Neural progenitor cell (in vitro differentiated cells): ENCODE data around the gene SPTBN1. TPM values are rescaled to one million over a fixed set of nuclear protein-coding genes. Genes with fewer than 3 reads are reported as not detected.
A peak's percentile ranks its signal among the peaks of the same experiment; 100 is the strongest.

Source experiments
- DNase-seq: peaks from one replicate; pipeline ENCODE4 v3.0.0-alpha.2; 2016; ENCODE audit warnings: low spot score
- H2AFZ ChIP-seq: fragments of 200-600 bp; sonication (generic); replicated peaks from 2 replicates; pipeline ENCODE4 v1.6.1; 2016; ENCODE audit warnings: antibody characterized with exemption
- H3F3A ChIP-seq: fragments of 200-600 bp; sonication (generic); 2 replicates; pipeline ENCODE4 v1.6.1; 2016; ENCODE audit warnings: antibody characterized with exemption, low read depth
- H3K27ac ChIP-seq: fragments of 200-600 bp; sonication (generic); 2 replicates; pipeline ENCODE4 v1.5.1; 2016; ENCODE audit warnings: mild to moderate bottlenecking
- H3K27me3 ChIP-seq: fragments of 200-600 bp; sonication (generic); 2 replicates; pipeline ENCODE4 v1.6.1; 2016; ENCODE audit warnings: mild to moderate bottlenecking, moderate library complexity
- H3K36me3 ChIP-seq: fragments of 200-600 bp; sonication (generic); 2 replicates; pipeline ENCODE4 v1.5.1; 2016
- H3K4me1 ChIP-seq: fragments of 200-600 bp; sonication (generic); 2 replicates; pipeline ENCODE4 v1.6.1; 2016; ENCODE audit warnings: mixed run types
- H3K4me2 ChIP-seq: fragments of 200-600 bp; sonication (generic); 2 replicates; pipeline ENCODE4 v1.6.1; 2016
- H3K4me3 ChIP-seq: fragments of 200-600 bp; sonication (generic); 2 replicates; pipeline ENCODE4 v1.5.1; 2016
- H3K79me2 ChIP-seq: fragments of 200-600 bp; sonication (generic); 2 replicates; pipeline ENCODE4 v1.6.1; 2016; ENCODE audit warnings: low read depth
- H3K9ac ChIP-seq: fragments of 200-600 bp; sonication (generic); 2 replicates; pipeline ENCODE4 v1.6.1; 2016
- H3K9me3 ChIP-seq: fragments of 200-600 bp; sonication (generic); 2 replicates; pipeline ENCODE4 v1.5.1; 2016; ENCODE audit warnings: low read depth
- H4K20me1 ChIP-seq: fragments of 200-600 bp; sonication (generic); 2 replicates; pipeline ENCODE4 v1.6.1; 2016; ENCODE audit warnings: low read depth
- H3K27ac Mint-ChIP-seq: 3 replicates; pipeline ENCODE4 v1.8.0; 2021; ENCODE audit warnings: mixed read lengths
- H3K27me3 Mint-ChIP-seq: 2 replicates; pipeline ENCODE4 v1.8.0; 2022; ENCODE audit warnings: low read depth, mild to moderate bottlenecking, inconsistent platforms, moderate library complexity, mixed read lengths; ENCODE audit not compliant: insufficient read depth
- H3K36me3 Mint-ChIP-seq: 3 replicates; pipeline ENCODE4 v1.8.0; 2021; ENCODE audit warnings: mixed read lengths
- H3K4me1 Mint-ChIP-seq: 3 replicates; pipeline ENCODE4 v1.8.0; 2021; ENCODE audit warnings: mixed read lengths
- H3K4me3 Mint-ChIP-seq: 3 replicates; pipeline ENCODE4 v1.8.0; 2021; ENCODE audit warnings: mild to moderate bottlenecking, moderate library complexity, mixed read lengths
- H3K9me3 Mint-ChIP-seq: 3 replicates; pipeline ENCODE4 v1.8.0; 2020; ENCODE audit warnings: mixed read lengths
- CTCF ChIP-seq: fragments of 200-600 bp; sonication (generic); IDR thresholded peaks from 2 replicates; pipeline ENCODE4 v1.5.1; 2017; ENCODE audit warnings: antibody characterized with exemption, mild to moderate bottlenecking
- EZH2 ChIP-seq: fragments of 200-600 bp; sonication (generic); IDR thresholded peaks from 2 replicates; pipeline ENCODE4 v1.6.1; 2017; ENCODE audit warnings: antibody characterized with exemption, mild to moderate bottlenecking, moderate library complexity
- EZH2phosphoT487 ChIP-seq: fragments of 200-600 bp; sonication (generic); IDR thresholded peaks from 2 replicates; pipeline ENCODE4 v1.6.1; 2017; ENCODE audit warnings: antibody characterized with exemption
- total RNA-seq: library from RNA; depleted of rRNA; stranded (reverse); fragments of >200 nt; gene quantifications from 2 replicates; pipeline ENCODE4 v1.2.3, GENCODE V29; 2015; ENCODE audit warnings: low replicate concordance

Gene SPTBN1
- total RNA-seq, 1 donor from 2014 or later = 94.2 TPM

DNA sequence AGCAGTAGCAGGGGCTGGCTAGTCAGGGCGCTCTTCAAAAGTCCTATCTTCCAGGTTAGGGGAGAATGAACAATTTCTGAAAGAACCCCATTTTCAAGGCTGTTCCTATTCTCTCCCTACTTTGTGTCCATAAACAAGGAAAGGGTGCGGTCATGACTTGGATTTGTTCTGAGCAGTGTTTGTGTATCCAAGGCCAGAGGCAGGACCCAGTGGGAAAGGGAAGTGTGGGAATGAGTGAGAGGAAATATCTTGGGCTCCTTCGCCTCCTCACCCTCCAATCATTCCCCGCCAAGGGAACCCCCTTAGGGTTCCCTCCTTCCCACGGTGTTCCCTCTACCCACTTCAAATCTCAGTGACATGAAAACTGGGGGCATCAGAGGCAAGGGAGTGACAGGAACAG is 25.5 kb upstream of the SPTBN1 start:
- Histone ChIP-seq H3K36me3 (no peaks in the 10 kb centered on the region), H3K9ac (no peak overlapping the region), H3K27me3 (no peaks in the 10 kb centered on the region), H3K4me3 (no peak overlapping the region), H3K27ac (no peak overlapping the region), H3K4me1 (peaks cover 10% of the 10 kb centered on the region), H3K9me3 (no peaks in the 10 kb centered on the region), H3K4me2 (no peak overlapping the region), H4K20me1 (no peaks in the 10 kb centered on the region), H2AFZ (no peak overlapping the region), H3K79me2 (no peaks in the 10 kb centered on the region), H3F3A (no peaks in the 10 kb centered on the region)
- Mint-ChIP-seq H3K36me3 (no peaks in the 10 kb centered on the region), H3K4me1 (peaks cover 13% of the 10 kb centered on the region), H3K4me3 (no peak overlapping the region), H3K27ac (no peak overlapping the region), H3K27me3 (peaks cover 2% of the 10 kb centered on the region), H3K9me3 (peaks cover 3% of the 10 kb centered on the region)
- DNase-seq = no peak
- TF ChIP-seq EZH2phosphoT487 = no peak
- TF ChIP-seq EZH2 = no peak
- no peak for TF ChIP-seq CTCF

DNA sequence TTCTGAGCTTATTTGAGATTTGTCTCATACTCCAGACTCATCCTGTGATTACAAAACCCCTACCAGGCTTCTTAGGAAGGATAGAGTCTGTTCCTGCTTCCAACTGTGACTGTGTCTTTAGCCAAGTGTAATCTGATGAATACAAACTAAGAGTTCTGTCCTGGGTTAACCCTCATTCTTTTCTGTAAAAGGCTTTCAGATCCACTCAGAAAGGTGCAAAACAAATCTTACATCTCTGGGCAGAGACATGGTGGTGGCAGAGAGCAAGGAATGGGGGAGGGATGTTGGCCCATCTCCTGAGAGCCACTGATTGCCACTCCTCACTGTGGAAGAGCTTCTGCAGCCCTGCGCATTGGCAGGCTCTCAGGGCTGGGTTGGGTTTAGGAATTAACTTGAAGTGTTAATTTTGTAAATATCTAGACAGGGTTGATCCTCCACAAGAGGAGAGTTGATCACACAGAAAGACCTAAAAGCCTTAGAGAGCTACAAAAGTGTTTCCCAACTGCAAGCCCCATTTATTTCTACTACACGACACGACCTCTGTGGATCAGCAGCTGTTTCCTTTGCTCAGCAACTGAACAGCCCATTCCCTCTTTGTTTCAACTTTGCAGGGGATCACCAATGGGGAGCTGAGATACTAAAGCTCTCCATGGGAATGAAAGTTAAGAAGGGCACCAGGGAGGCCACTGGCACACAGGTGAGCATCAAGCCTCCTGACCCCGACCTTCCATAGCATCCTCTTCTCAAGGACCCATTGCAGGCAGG is 23.7 kb upstream of the SPTBN1 start:
- Histone ChIP-seq H3K4me3 (no peak overlapping the region), H2AFZ (no peak overlapping the region), H3F3A (no peaks in the 10 kb centered on the region), H3K79me2 (no peaks in the 10 kb centered on the region), H4K20me1 (no peaks in the 10 kb centered on the region), H3K9ac (no peak overlapping the region), H3K9me3 (no peaks in the 10 kb centered on the region), H3K27ac (no peak overlapping the region), H3K36me3 (no peaks in the 10 kb centered on the region), H3K4me1 (peaks cover 10% of the 10 kb centered on the region), H3K4me2 (peak overlapping the region; percentile 48), H3K27me3 (no peaks in the 10 kb centered on the region)
- TF ChIP-seq CTCF = no peak
- TF ChIP-seq EZH2 = no peak
- no peak for TF ChIP-seq EZH2phosphoT487
- no peaks in the 10 kb centered on the region for H3K36me3 Mint-ChIP-seq
- H3K9me3 Mint-ChIP-seq = peaks cover 3% of the 10 kb centered on the region
- DNase-seq = no peak
- H3K27me3 Mint-ChIP-seq = peaks cover under 1% of the 10 kb centered on the region
- peak overlapping the region; percentile 75 for H3K27ac Mint-ChIP-seq
- H3K4me1 Mint-ChIP-seq = peaks cover 13% of the 10 kb centered on the region
- H3K4me3 Mint-ChIP-seq = no peak overlapping the region

GRCh38 chr2:54434229-54434628 is 21.9 kb upstream of the SPTBN1 start:
- Histone ChIP-seq H4K20me1 (no peaks in the 10 kb centered on the region), H3K79me2 (no peaks in the 10 kb centered on the region), H3K27ac (no peak overlapping the region), H3K9ac (no peak overlapping the region), H3K4me3 (no peak overlapping the region), H3K36me3 (no peaks in the 10 kb centered on the region), H3K4me2 (no peak overlapping the region), H3K27me3 (no peaks in the 10 kb centered on the region), H3F3A (no peaks in the 10 kb centered on the region), H3K9me3 (no peaks in the 10 kb centered on the region), H3K4me1 (peaks cover 10% of the 10 kb centered on the region), H2AFZ (no peak overlapping the region)
- Mint-ChIP-seq H3K4me1 (peaks cover 13% of the 10 kb centered on the region), H3K4me3 (no peak overlapping the region), H3K36me3 (no peaks in the 10 kb centered on the region), H3K27ac (no peak overlapping the region), H3K27me3 (no peaks in the 10 kb centered on the region), H3K9me3 (peaks cover 3% of the 10 kb centered on the region)
- TF ChIP-seq CTCF = no peak
- no peak for TF ChIP-seq EZH2phosphoT487
- no peak for TF ChIP-seq EZH2
- DNase-seq = no peak
